Esophagus muscularis mucosa (tissue), 4 donors: ENCODE data around the gene WDR5. TPM values are rescaled to one million over a fixed set of nuclear protein-coding genes. Genes with fewer than 3 reads are reported as not detected.
"Not testable (repeated sequence)": the region's sequence is repeated elsewhere in the genome, so short reads cannot be mapped to it uniquely, and the experiment has no call there.

ENCODE experiments used
- DNase-seq: peaks from one replicate; pipeline ENCODE4 v3.0.0-alpha.2; 2017; ENCODE audit errors: extremely low spot score
- H3K27ac ChIP-seq, 4 donors: fragments of 200-600 bp; sonication (generic); replicated peaks in 1 of 4; 1 replicate in 3 of 4; 2 replicates in 1 of 4; pipeline ENCODE4 v1.5.1; 2016 to 2019; ENCODE audit warnings: mild to moderate bottlenecking in 1 of 4
- H3K27me3 ChIP-seq, 4 donors: fragments of 200-600 bp; sonication (generic); one replicate each; pipeline versions ENCODE4 v1.5.1 to v1.6.0; 2016 to 2019
- H3K36me3 ChIP-seq, 4 donors: fragments of 200-600 bp; sonication (generic); one replicate each; pipeline ENCODE4 v1.5.1; 2016 to 2019
- H3K4me1 ChIP-seq, 4 donors: fragments of 200-600 bp; sonication (generic); one replicate each; pipeline ENCODE4 v1.5.1; 2016 to 2019
- H3K4me3 ChIP-seq, 4 donors: fragments of 200-600 bp; sonication (generic); 1 replicate in 2 of 4; 2 replicates in 2 of 4; pipeline ENCODE4 v1.5.1; 2016 to 2019; ENCODE audit warnings: mild to moderate bottlenecking in 4 of 4, moderate library complexity in 1 of 4
- H3K9me3 ChIP-seq, 4 donors: fragments of 200-600 bp; sonication (generic); 1 replicate in 3 of 4; 2 replicates in 1 of 4; pipeline ENCODE4 v1.5.1; 2016 to 2019
- EP300 ChIP-seq: sonication (generic); formaldehyde crosslinking; IDR thresholded peaks from one replicate; pipeline ENCODE4 v1.6.1; 2017; ENCODE audit warnings: antibody characterized with exemption
- POLR2A ChIP-seq: fragments of 450-650 bp; IDR thresholded peaks from one replicate; pipeline ENCODE4 v1.6.1; 2017; ENCODE audit warnings: antibody characterized with exemption, moderate library complexity, mild to moderate bottlenecking, low read depth
- POLR2AphosphoS5 ChIP-seq, 2 donors: sonication (generic); formaldehyde crosslinking; IDR thresholded peaks; one replicate each; pipeline ENCODE4 v1.6.1; 2017; ENCODE audit warnings: antibody characterized with exemption in 2 of 2
- whole genome bisulfite sequencing: methylation state at CpG from one replicate; pipeline ENCODE4 v1.1.5; 2018; 5-methylcytosine and 5-hydroxymethylcytosine counted together
- intact Hi-C: fragments of 100-400 bp; cut with DNase I; formaldehyde crosslinking; loops from one replicate; pipeline ENCODE4 v1.15.1; 2023
- total RNA-seq, 4 donors: library from RNA; depleted of rRNA; stranded (reverse); fragments of >200 nt; gene quantifications; one replicate each; pipeline versions ENCODE4 v1.1.0 to v1.2.1, GENCODE V29; 2016
- TF ChIP-seq, protein P1 (sequence below), 3 experiments: fragments of 200-600 bp in 2 of 3; fragments of 450-650 bp in 1 of 3; sonication (generic) in 2 of 3; IDR thresholded peaks; one replicate each; pipeline ENCODE4 v1.5.1; 2017 to 2019; ENCODE audit warnings: antibody characterized with exemption in 3 of 3, mild to moderate bottlenecking in 2 of 3, moderate library complexity in 1 of 3

Gene WDR5
- total RNA-seq, 4 donors from 2014 or later: 20.7 to 34.2 (median 24.6) TPM

DNA sequence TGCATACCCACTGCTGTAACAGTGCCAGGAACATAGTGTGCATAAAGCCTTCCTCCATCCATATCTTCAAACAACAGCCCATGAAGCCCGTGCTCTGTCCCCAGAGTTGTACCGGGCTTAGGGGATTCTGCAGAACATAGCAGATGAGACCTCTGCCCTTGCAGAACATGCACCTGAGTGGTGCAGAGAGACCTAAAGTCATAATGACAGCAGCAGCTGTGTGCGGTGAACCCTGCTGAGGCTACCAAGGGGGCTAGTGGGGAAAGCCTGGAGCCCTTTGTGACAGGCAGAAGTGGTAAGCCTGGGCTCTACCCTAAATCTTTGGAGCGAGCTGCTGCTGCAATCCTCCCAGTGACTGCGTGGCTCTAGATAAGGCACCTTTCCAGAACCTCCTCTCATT is 35.8 kb upstream of the WDR5 start:
- Histone ChIP-seq H3K36me3 (no peaks in the 10 kb centered on the region), H3K9me3 (no peaks in the 10 kb centered on the region), H3K27me3 (peaks cover 0 to 9% (median 0%) of the 10 kb centered on the region in 4 donors), H3K4me3 (no peak overlapping the region), H3K4me1 (no peaks in the 10 kb centered on the region), H3K27ac (no peak overlapping the region)
- no peak for DNase-seq
- 96% methylated on average over 5 of the region's 5 CpGs for WGBS
- intact Hi-C loops: no loop called here
- TF ChIP-seq POLR2AphosphoS5 (IDR thresholded peaks at IDR 0.05) (no peak), POLR2A (no peak), EP300 (no peak)
- TF ChIP-seq, protein P1, sequence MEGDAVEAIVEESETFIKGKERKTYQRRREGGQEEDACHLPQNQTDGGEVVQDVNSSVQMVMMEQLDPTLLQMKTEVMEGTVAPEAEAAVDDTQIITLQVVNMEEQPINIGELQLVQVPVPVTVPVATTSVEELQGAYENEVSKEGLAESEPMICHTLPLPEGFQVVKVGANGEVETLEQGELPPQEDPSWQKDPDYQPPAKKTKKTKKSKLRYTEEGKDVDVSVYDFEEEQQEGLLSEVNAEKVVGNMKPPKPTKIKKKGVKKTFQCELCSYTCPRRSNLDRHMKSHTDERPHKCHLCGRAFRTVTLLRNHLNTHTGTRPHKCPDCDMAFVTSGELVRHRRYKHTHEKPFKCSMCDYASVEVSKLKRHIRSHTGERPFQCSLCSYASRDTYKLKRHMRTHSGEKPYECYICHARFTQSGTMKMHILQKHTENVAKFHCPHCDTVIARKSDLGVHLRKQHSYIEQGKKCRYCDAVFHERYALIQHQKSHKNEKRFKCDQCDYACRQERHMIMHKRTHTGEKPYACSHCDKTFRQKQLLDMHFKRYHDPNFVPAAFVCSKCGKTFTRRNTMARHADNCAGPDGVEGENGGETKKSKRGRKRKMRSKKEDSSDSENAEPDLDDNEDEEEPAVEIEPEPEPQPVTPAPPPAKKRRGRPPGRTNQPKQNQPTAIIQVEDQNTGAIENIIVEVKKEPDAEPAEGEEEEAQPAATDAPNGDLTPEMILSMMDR (IDR thresholded peaks at IDR 0.05): no peak

DNA sequence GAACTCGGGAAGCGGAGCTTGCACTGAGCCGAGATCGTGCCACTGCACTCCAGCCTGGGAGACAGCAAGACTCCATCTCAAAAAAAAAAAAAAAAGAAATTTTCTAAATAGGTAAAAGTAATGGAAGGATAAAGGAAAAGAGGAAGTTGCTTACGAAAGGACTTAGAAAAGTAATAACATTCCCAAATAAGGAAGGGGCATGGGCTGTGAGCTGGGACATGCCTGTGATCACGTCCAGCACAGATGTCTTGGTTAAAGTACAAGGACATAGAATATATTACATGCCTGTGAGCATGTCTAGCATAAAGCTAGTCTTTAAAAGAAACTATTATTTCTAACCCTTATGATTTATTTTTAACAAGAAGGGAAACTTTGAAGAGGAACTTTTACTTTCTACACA is 34.7 kb upstream of the WDR5 start:
- H3K4me3 ChIP-seq, intact Hi-C loops, H3K9me3 ChIP-seq, DNase-seq, H3K4me1 ChIP-seq, H3K27ac ChIP-seq, H3K36me3 ChIP-seq: not testable (repeated sequence)
- H3K27me3 ChIP-seq: peaks cover 0 to 12% (median 0%) of the 10 kb centered on the region in 4 donors
- WGBS: 72% methylated on average over 6 of the region's 6 CpGs

DNA sequence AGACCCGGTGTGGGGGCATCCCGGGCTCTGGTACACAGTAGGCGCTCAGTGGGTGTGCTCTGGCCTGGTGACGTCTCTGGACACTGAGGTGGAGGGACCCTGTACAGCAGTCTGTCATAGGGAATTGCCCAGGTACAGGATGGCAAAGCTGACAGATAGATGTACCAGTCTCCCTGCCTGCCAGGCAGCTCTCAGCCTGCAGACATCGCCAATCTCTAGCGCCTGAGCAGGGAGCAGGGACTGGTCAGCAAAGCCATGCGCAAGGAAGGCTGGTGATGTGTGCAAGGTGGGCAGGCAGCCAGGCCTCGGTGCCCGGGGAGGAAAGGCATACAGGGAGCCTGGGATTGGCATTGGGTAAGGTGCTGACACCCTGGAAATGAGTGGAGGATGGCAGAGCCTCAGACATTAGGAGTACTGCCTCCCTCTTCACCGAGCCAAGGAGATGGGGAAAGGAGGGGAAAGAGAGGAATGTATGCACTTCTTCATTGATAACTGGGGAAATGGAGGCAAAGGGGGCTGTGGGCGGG is 34.2 kb upstream of the WDR5 start:
- no peaks in the 10 kb centered on the region for H3K36me3 ChIP-seq
- H3K4me3 ChIP-seq: no peak overlapping the region
- H3K9me3 ChIP-seq: no peaks in the 10 kb centered on the region
- H3K27ac ChIP-seq: no peak overlapping the region
- 61% methylated on average over 11 of the region's 11 CpGs for WGBS
- no peaks in the 10 kb centered on the region for H3K4me1 ChIP-seq
- intact Hi-C loops: no loop called here
- DNase-seq: no peak
- H3K27me3 ChIP-seq: peaks cover 0 to 18% (median 0%) of the 10 kb centered on the region in 4 donors
- TF ChIP-seq EP300: no peak
- no peak for TF ChIP-seq POLR2AphosphoS5 (IDR thresholded peaks at IDR 0.05)
- TF ChIP-seq, protein P1 (IDR thresholded peaks at IDR 0.05): no peak
- TF ChIP-seq POLR2A: no peak

DNA sequence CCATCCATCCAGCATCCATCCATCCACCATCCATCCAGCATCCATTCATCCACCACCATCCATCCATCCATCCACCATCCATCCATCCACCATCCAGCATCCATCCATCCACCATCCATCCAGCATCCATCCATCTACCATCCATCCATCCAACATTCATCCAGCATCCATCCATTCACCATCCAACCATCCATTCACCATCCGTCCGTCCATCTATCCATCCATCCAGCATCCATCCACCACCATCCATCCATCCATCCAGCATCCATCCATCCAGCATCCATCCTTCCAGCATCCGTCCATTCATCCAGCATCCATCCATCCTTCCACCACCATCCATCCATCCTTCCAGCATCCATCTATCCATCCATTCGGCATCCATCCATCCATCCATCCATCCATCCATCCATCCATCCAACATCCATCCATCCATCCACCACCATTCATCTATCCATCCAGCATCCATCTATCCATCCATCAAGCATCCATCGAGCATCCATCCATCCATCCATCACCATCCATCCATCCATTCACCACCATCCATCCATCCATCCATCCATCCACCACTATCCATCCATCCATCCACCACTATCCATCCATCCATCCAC is 32.4 kb upstream of the WDR5 start:
- Histone ChIP-seq H3K4me3 (no peak overlapping the region), H3K9me3 (no peaks in the 10 kb centered on the region), H3K27ac (no peak overlapping the region), H3K36me3 (no peaks in the 10 kb centered on the region), H3K27me3 (peaks cover 0 to 17% (median 0%) of the 10 kb centered on the region in 4 donors), H3K4me1 (no peaks in the 10 kb centered on the region)
- TF ChIP-seq POLR2AphosphoS5 (IDR thresholded peaks at IDR 0.05) (no peak), EP300 (no peak), POLR2A (no peak)
- TF ChIP-seq, protein P1 (IDR thresholded peaks at IDR 0.05): no peak
- DNase-seq: no peak
- intact Hi-C loops: no loop called here
- WGBS: 69% methylated on average over 5 of the region's 5 CpGs

- WGBS: 84% methylated on average over 9 of the region's 9 CpGs
- intact Hi-C loops: no loop called here
Observed at GRCh38 chr9:134111064-134111463, 24.8 kb upstream of the WDR5 start.

More at GRCh38 chr9:134111064-134111463, 24.8 kb upstream of the WDR5 start:
- Histone ChIP-seq H3K36me3 (no peaks in the 10 kb centered on the region), H3K27ac (no peak overlapping the region), H3K4me1 (no peaks in the 10 kb centered on the region), H3K9me3 (no peaks in the 10 kb centered on the region), H3K27me3 (peaks cover 0 to 11% (median 0%) of the 10 kb centered on the region in 4 donors), H3K4me3 (no peak overlapping the region)
- no peak for TF ChIP-seq EP300
- no peak for TF ChIP-seq POLR2AphosphoS5 (IDR thresholded peaks at IDR 0.05)
- TF ChIP-seq, protein P1 (IDR thresholded peaks at IDR 0.05): no peak
- no peak for TF ChIP-seq POLR2A
- DNase-seq: peak; percentile 77
